ENCODE measurements around the gene OR10H1.
"Not testable (repeated sequence)": the region's sequence is repeated elsewhere in the genome, so short reads cannot be mapped to it uniquely, and the experiment has no call there.

The OR10H1 gene

DNA sequence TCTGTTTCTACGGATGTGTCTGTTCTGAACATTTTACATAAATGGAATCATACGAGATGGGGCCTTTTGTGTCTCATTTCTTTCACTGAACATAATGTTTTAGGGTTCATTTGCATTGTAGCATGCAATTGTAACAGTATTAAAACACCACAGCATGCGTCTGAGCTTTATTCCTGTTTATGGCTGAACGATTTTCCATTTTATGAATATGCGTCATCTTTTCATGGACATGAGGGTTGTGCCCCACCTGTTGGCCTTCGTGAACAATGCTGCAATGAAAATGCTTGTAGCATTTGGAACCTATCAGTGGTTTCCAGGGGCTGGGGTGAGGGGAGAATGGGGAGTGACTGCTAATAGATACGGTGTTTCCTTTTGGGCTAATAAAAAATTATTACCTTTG is 5.1 kb downstream of the OR10H1 start:
- POLR2A ChIA-PET, result no interaction called here
- CTCF ChIA-PET, result no interaction called here
- TF ChIP-seq, protein P1, sequence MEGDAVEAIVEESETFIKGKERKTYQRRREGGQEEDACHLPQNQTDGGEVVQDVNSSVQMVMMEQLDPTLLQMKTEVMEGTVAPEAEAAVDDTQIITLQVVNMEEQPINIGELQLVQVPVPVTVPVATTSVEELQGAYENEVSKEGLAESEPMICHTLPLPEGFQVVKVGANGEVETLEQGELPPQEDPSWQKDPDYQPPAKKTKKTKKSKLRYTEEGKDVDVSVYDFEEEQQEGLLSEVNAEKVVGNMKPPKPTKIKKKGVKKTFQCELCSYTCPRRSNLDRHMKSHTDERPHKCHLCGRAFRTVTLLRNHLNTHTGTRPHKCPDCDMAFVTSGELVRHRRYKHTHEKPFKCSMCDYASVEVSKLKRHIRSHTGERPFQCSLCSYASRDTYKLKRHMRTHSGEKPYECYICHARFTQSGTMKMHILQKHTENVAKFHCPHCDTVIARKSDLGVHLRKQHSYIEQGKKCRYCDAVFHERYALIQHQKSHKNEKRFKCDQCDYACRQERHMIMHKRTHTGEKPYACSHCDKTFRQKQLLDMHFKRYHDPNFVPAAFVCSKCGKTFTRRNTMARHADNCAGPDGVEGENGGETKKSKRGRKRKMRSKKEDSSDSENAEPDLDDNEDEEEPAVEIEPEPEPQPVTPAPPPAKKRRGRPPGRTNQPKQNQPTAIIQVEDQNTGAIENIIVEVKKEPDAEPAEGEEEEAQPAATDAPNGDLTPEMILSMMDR (IDR thresholded peaks at IDR 0.05; ENCODE audit: control extremely low read depth, extremely low read depth, low read depth, missing control alignments), result no peak
- no peak for DNase-seq (ENCODE audit: extremely low spot score)

DNA sequence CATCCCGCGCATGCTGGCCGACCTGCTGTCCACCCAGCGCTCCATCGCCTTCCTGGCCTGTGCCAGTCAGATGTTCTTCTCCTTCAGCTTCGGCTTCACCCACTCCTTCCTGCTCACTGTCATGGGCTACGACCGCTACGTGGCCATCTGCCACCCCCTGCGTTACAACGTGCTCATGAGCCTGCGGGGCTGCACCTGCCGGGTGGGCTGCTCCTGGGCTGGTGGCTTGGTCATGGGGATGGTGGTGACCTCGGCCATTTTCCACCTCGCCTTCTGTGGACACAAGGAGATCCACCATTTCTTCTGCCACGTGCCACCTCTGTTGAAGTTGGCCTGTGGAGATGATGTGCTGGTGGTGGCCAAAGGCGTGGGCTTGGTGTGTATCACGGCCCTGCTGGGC is 21.2 kb downstream of the OR10H1 start:
- DNase-seq (ENCODE audit: extremely low spot score); POLR2A ChIA-PET; CTCF ChIA-PET: not testable (repeated sequence)

DNA sequence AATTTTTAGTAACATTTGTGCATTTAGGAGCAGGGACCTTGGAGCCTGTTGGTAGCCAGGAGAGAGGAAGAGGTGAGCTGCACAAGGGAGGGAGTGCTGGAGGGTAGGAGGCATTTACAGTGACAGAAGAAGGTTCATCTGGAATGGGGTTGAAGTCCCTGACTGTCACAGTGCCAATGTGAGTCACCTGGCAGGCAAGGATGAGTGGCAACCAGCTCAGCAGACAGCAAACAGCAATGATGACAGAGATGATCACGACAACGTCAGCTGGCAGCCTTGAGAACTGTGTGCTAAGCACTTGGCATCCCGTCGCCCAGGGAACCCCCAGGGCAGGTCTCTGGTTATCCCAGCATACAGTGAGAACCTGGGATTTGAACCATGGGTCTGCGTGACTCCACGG is 25.4 kb downstream of the OR10H1 start:
- ChIA-PET CTCF (no interaction called here), POLR2A (no interaction called here)
- TF ChIP-seq, protein P1 (IDR thresholded peaks at IDR 0.05; ENCODE audit: control extremely low read depth, extremely low read depth, low read depth, missing control alignments), result no peak
- DNase-seq (ENCODE audit: extremely low spot score), result no peak

DNA sequence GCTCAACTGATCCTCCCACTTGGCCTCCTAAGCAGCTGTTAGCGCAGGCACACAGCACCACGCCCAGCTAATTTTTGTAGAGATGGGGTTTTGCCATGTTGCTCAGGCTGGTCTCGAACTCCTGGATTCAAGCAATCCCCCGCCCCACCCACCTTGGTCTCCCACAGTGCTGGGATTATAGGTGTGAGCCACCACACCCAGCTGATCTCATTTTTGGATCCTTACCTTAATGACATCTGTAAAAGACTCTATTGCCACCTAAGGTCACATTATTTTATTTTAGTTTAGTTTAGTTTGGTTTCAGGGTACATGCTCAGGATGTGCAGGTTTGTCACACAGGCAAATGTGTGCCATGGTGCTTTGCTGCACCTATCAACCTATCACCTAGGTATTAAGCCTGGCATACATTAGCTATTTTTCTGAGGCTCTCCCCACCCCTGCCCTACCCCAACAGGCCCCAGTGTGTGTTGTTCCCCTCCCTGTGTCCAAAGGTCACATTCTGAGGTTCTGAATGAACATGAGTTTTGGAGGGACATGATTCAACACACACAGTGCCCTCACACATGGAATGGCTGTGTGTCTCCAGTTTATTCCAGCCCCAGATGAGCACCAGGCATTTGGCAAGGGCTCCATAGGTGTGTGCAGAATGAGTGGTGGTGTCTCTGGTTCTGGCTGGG is 26.7 kb downstream of the OR10H1 start:
- DNase-seq (ENCODE audit: extremely low spot score), result no peak
- ChIA-PET POLR2A (no interaction called here), CTCF (no interaction called here)
- TF ChIP-seq, protein P1 (IDR thresholded peaks at IDR 0.05; ENCODE audit: control extremely low read depth, extremely low read depth, low read depth, missing control alignments), result no peak

DNA sequence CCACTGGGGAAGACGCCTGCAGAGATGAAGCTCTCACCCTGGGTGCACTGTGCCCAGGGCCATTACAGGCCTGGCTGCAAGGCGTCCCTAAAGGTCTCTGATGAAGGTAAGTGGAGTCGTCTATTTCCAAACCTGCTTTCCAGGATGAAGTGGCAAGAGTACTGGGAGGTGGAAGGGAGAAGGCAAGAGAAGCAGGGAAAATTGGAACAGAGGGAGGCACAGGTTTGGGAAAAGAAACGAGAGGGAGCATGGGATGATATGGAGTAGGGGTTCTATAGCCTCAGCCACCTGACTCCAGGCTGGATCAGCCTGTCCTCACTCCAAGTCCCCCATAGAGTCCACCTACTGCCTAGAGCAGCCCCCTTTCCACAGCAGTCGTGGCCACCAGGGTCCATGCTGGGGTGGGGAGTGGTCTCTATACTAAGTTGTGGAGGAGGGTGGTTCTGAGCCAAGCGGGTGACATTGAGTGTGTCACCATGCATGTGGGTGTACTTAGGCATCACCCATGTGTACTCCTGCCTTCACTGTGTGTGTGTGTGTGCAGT is 27.8 kb downstream of the OR10H1 start, which contains the start of gene OR10H5:
Gene OR10H5, plus strand, starts transcription at position 51 of the 545 bp plus-strand sequence. CDS start 6,388 bp downstream, outside the sequence.
- ChIA-PET POLR2A (no interaction called here), CTCF (no interaction called here)
- no peak for DNase-seq (ENCODE audit: extremely low spot score)
- TF ChIP-seq, protein P1 (IDR thresholded peaks at IDR 0.05; ENCODE audit: control extremely low read depth, extremely low read depth, low read depth, missing control alignments), result no peak

DNA sequence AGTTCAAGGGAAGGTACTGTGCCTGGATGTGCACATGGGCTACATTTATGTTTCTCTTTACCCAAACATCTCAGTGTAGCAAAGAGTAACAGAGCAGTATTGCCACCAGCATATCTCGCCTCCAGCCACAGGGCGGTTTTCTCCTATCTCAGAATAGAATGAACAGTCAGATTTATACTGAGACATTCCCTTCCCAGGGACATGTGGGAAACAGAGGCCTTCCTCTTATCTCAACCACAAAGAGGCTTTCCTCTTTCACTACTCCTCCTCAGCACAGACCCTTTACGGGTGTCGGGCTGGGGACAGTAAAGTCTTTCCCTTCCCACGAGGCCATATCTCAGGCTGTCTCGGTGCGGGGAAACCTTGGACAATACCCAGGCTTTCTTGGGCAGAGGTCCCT is 32.6 kb downstream of the OR10H1 start:
- POLR2A ChIA-PET; DNase-seq (ENCODE audit: extremely low spot score): not testable (repeated sequence)
- CTCF ChIA-PET, result interaction anchor here (1.1 kb wide), 1 partner anchor 29 kb away, joined by 3 read pairs; no protein-coding TSS in a partner anchor

DNA sequence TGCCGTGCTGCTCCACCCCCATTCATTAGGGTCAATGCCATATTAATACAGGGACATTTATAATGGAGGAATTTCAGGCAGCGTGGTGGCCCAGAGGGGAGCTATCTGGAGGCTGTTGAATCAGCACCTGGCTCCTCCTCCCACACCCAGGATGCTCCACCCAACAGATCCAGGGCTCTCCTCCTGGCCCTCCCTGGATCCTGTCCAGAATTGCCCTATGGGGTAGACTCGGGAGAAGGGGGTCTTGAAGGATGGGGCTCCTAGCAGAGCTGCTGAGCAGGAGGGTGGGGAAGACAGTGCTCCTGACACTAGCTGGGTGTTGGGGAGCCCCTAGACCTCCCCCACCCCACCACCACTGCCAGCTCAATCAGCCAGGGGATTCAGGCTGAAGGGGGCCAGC is 33.3 kb downstream of the OR10H1 start:
- CTCF ChIA-PET, result interaction anchor here (1.1 kb wide), 1 partner anchor 29 kb away, joined by 3 read pairs; no protein-coding TSS in a partner anchor
- POLR2A ChIA-PET, result no interaction called here
- TF ChIP-seq, protein P1 (IDR thresholded peaks at IDR 0.05; ENCODE audit: control extremely low read depth, extremely low read depth, low read depth, missing control alignments), result no peak

More for the DNA sequence above, 33.3 kb downstream of the OR10H1 start:
- no peak for DNase-seq (ENCODE audit: extremely low spot score)

All from GM10248 (cell line).